Spinal cord (tissue), 10 donors: ENCODE data around the gene OR8G5. TPM values are rescaled to one million over a fixed set of nuclear protein-coding genes. Genes with fewer than 3 reads are reported as not detected.
A peak's percentile ranks its signal among the peaks of the same experiment; 100 is the strongest.
"Not testable (repeated sequence)": the region's sequence is repeated elsewhere in the genome, so short reads cannot be mapped to it uniquely, and the experiment has no call there.

Source experiments
- DNase-seq, 6 donors: peaks; one replicate each; pipeline versions ENCODE4 v3.0.0 to v3.0.0-alpha.2; 2013 to 2015; ENCODE audit warnings: low spot score in 6 of 6, low read depth in 4 of 6
- H3K27ac ChIP-seq: one replicate; pipeline ENCODE4 v1.5.1; 2013; ENCODE audit warnings: low read depth, low read length, control low read depth
- H3K27me3 ChIP-seq: one replicate; pipeline ENCODE4 v1.6.1; 2013; ENCODE audit warnings: low read length; ENCODE audit not compliant: control insufficient read depth, insufficient read depth
- H3K36me3 ChIP-seq: one replicate; pipeline ENCODE4 v1.6.1; 2013; ENCODE audit warnings: low read length; ENCODE audit not compliant: control insufficient read depth, insufficient read depth
- H3K4me1 ChIP-seq: one replicate; pipeline ENCODE4 v1.6.1; 2013; ENCODE audit warnings: low read length; ENCODE audit not compliant: control insufficient read depth, insufficient read depth
- H3K4me3 ChIP-seq: one replicate; pipeline ENCODE4 v1.5.1; 2013; ENCODE audit warnings: low read depth, low read length, control low read depth
- H3K9me3 ChIP-seq: one replicate; pipeline ENCODE4 v1.6.1; 2013; ENCODE audit warnings: low read length; ENCODE audit not compliant: control insufficient read depth, insufficient read depth
- WGBS: methylation state at CpG from one replicate; pipeline ENCODE4 v1.1.5; 2013; ENCODE audit warnings: missing lambda C conversion rate; ENCODE audit not compliant: insufficient coverage; 5-methylcytosine and 5-hydroxymethylcytosine counted together
- polyA plus RNA-seq, 2 donors: library from polyadenylated mRNA; unstranded; fragments of 120-200 nt; gene quantifications; one replicate each; pipeline ENCODE4 v1.2.1, GENCODE V29; 2013; ENCODE audit not compliant: insufficient read length in 2 of 2
- total RNA-seq, 2 donors: library from RNA; depleted of rRNA in 1 of 2; stranded (reverse); fragments of 120-200 nt in 1 of 2; fragments of >200 nt in 1 of 2; gene quantifications; one replicate each; pipeline versions ENCODE4 v1.2.3 to v1.2.4, GENCODE V29; 2013 to 2014
- donor health status: healthy.

The OR8G5 gene
- total and polyA plus RNA-seq, 4 donors: not detected

DNA sequence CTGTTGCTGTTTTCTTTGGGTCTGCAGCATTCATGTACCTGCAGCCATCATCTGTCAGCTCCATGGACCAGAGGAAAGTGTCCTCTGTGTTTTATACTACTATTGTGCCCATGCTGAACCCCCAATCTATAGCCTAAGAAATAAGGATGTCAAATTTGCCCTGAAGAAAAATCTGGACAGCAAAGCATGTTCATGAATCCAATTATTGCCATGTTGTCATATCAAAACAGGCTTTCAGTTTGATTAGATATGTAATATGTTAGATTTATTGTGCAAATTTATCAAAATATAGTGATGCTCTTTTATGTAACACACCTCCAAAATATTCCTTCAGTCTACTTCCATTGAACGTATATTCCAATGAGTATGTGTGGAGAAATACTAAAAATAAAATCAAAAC is 30.7 kb upstream of the OR8G5 start:
- WGBS: no CpG with 5 or more reads among the region's 1 CpG
- H3K9me3 ChIP-seq: no peaks in the 10 kb centered on the region

DNA sequence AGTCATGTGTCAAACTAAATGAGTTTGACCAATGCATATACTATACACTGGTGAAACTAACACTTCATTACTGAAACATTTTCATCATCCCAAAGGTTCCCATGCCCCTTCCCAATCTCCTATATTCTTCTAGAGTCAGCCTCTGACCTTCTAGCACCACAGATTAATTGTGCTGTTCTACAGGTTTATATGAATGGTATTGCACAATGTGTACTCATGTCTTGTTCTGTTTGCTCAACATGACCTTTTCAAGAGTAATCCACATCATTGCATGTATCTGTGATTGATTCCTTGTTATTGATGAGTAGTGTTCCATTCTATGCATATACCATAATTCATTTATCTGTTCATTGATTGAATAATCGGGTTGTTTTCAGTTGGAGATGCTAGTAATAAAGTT is 22.8 kb upstream of the OR8G5 start:
- no CpG with 5 or more reads among the region's 1 CpG for WGBS
- no peaks in the 10 kb centered on the region for H3K4me1 ChIP-seq

More for the DNA sequence above, 30.7 kb upstream of the OR8G5 start:
- DNase-seq: no peak
- Histone ChIP-seq H3K27ac (no peak overlapping the region), H3K27me3 (no peaks in the 10 kb centered on the region), H3K4me1 (no peaks in the 10 kb centered on the region), H3K36me3 (no peaks in the 10 kb centered on the region), H3K4me3 (no peak overlapping the region)

DNA sequence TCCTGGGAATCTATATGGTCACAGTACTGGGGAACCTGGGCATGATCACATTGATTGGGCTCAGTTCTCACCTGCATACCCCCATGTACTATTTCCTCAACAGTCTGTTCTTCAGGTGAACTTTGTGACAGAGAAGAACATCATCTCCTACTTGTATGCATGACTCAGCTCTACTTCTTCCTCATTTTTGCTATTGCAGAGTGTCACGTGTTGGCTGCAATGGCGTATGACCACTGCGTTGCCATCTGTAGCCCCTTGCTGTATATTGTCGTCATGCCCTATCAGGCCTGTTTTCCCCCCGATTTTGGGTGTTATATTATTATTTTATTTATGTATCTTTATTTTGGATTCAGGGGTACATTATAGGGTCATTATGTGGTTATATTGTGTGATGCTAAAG is 17.7 kb upstream of the OR8G5 start:
- H3K9me3 ChIP-seq: no peaks in the 10 kb centered on the region
- no peak for DNase-seq
- H3K4me3 ChIP-seq: no peak overlapping the region
- no peaks in the 10 kb centered on the region for H3K36me3 ChIP-seq
- WGBS: no CpG with 5 or more reads among the region's 5 CpGs
- no peaks in the 10 kb centered on the region for H3K27me3 ChIP-seq
- H3K4me1 ChIP-seq: no peaks in the 10 kb centered on the region
- no peak overlapping the region for H3K27ac ChIP-seq

More for the DNA sequence above, 22.8 kb upstream of the OR8G5 start:
- no peak overlapping the region for H3K4me3 ChIP-seq
- H3K36me3 ChIP-seq: no peaks in the 10 kb centered on the region
- no peak for DNase-seq
- no peaks in the 10 kb centered on the region for H3K27me3 ChIP-seq
- no peak overlapping the region for H3K27ac ChIP-seq
- no peaks in the 10 kb centered on the region for H3K9me3 ChIP-seq

DNA sequence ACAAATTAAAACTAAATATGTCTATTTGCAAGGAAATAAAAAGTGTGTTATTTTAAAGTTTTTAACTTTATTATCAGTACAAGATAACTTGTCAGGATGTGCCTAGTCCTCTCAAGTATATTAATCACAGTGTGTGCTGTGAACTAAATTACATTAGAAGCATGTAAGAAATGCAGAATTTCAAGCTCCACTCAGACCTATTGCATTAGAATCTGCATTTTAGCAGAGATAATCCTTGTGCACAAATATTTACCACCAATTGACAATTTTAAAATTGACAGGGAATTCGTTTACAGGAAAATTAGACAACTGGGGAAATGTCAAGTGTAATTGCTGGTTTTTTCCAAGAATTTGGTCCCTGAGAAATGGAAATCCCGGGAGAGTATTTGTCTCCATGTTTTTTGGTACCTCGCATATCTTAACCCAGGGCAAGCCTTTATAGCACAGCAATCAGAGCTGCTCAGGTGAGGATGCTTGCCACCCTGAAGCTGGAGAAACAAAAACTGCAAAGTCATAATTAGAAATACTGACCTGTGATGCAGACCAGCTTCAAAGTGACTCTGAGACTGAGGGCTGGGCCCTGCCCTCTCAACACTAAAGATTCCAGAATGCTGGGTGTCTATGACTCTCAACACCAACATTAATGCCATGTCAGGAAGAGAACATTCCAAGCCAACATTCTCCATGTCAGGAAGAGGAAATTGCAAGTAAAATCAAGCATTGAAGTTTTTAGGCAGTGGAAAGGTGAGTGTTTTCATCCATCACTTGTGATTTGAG is 15.4 kb upstream of the OR8G5 start, which contains the start of gene OR8G1:
Gene OR8G1 (plus strand): TSS at position 475 of the 777 bp plus-strand sequence. CDS start 8,581 bp downstream, outside the sequence.
- H3K27ac ChIP-seq: no peak within 1 kb of the TSS
- H3K36me3 ChIP-seq: no peaks in the 10 kb centered on the region
- no peak for DNase-seq
- H3K4me3 ChIP-seq: no peak within 1 kb of the TSS
- no peaks in the 10 kb centered on the region for H3K9me3 ChIP-seq
- H3K27me3 ChIP-seq: no peaks in the 10 kb centered on the region
- no peaks in the 10 kb centered on the region for H3K4me1 ChIP-seq
- whole genome bisulfite sequencing: 96% methylated on average over 2 of the region's 3 CpGs

DNA sequence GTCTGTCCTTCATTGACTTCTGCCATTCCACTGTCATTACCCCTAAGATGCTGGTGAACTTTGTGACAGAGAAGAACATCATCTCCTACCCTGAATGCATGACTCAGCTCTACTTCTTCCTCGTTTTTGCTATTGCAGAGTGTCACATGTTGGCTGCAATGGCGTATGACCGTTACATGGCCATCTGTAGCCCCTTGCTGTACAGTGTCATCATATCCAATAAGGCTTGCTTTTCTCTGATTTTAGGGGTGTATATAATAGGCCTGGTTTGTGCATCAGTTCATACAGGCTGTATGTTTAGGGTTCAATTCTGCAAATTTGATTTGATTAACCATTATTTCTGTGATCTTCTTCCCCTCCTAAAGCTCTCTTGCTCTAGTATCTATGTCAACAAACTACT is 6.3 kb upstream of the OR8G5 start:
- H3K4me3 ChIP-seq, H3K27ac ChIP-seq, H3K9me3 ChIP-seq, DNase-seq, H3K27me3 ChIP-seq, H3K4me1 ChIP-seq, H3K36me3 ChIP-seq: not testable (repeated sequence)
- WGBS: no CpG with 5 or more reads among the region's 3 CpGs

DNA sequence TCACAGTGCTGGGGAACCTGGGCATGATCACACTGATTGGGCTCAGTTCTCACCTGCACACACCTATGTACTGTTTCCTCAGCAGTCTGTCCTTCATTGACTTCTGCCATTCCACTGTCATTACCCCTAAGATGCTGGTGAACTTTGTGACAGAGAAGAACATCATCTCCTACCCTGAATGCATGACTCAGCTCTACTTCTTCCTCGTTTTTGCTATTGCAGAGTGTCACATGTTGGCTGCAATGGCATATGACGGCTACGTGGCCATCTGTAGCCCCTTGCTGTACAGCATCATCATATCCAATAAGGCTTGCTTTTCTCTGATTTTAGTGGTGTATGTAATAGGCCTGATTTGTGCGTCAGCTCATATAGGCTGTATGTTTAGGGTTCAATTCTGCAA is 8.9 kb downstream of the OR8G5 start:
- not testable (repeated sequence) for DNase-seq, H3K27me3 ChIP-seq, H3K36me3 ChIP-seq, H3K9me3 ChIP-seq, H3K4me1 ChIP-seq, H3K27ac ChIP-seq, H3K4me3 ChIP-seq
- no CpG with 5 or more reads among the region's 4 CpGs for WGBS

DNA sequence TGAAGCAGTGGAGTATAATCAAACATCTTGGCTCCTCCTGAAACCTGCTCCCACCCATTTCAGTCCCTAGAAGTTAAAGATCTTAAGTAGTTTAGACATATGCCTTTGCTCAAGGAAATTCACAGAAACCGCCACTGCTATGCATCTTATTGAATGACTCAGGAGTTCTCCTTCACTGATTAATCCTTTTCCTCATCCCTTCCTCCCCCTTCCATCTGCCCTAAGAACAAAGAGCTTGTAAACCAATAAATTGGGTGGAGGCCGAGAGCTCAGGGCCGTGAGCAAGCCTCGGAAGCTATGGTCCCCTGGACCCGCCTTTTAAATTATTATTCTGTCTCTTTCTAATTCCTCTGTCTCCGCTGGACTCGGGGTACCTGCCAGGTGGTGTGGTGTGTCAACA is 14.7 kb downstream of the OR8G5 start:
- H3K27me3 ChIP-seq, H3K4me1 ChIP-seq, H3K27ac ChIP-seq, H3K4me3 ChIP-seq, DNase-seq, H3K9me3 ChIP-seq, H3K36me3 ChIP-seq: not testable (repeated sequence)
- WGBS: 83% methylated on average over 1 of the region's 7 CpGs

DNA sequence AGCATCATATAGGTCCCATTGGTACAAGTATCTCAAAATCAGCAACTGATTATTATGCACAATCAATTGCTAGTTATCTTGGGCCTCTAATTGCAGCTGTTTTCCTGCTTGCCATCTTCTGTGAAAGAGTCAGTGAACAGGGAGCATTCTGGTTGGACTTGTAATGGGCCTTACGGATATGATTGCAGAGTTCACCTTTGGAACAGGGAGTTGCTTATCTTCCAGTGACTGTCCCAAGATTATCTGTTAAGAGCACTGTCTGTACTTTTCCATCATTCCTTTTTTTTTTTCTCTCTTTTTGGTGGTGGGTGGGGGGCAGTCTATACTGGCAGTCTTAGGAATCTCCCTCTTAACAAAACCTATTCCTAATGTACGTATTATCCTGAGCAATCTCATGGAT is 17.8 kb downstream of the OR8G5 start:
- no peak overlapping the region for H3K4me3 ChIP-seq
- peak in 1 of 6 donors; percentile 14 for DNase-seq
- no CpG with 5 or more reads among the region's 2 CpGs for WGBS
- H3K27me3 ChIP-seq: no peaks in the 10 kb centered on the region
- H3K36me3 ChIP-seq: no peaks in the 10 kb centered on the region
- H3K4me1 ChIP-seq: no peaks in the 10 kb centered on the region
- no peak overlapping the region for H3K27ac ChIP-seq
- H3K9me3 ChIP-seq: no peaks in the 10 kb centered on the region

DNA sequence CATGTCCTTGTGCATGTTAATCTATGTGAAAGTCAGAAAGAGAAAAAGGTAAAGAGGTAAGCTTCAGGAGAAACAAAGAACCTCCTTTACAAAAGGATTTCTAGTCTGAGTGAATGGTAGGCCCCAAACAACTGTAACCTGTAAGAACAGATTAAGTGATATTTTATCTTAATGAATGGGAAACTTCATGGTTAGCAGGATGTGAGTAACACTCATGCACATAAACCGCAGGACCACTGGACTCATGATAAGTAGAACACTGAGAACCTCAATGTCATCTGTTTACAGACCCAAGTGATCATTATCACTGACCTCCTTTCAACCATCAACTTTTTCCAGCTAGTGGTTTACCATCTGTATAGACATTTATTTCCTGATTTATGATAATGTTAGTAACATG is 19.9 kb downstream of the OR8G5 start:
- no peak for DNase-seq
- Histone ChIP-seq H3K4me1 (no peaks in the 10 kb centered on the region), H3K27me3 (no peaks in the 10 kb centered on the region), H3K4me3 (no peak overlapping the region), H3K27ac (no peak overlapping the region), H3K9me3 (no peaks in the 10 kb centered on the region), H3K36me3 (no peaks in the 10 kb centered on the region)
- WGBS: no CpG with 5 or more reads among the region's 1 CpG

DNA sequence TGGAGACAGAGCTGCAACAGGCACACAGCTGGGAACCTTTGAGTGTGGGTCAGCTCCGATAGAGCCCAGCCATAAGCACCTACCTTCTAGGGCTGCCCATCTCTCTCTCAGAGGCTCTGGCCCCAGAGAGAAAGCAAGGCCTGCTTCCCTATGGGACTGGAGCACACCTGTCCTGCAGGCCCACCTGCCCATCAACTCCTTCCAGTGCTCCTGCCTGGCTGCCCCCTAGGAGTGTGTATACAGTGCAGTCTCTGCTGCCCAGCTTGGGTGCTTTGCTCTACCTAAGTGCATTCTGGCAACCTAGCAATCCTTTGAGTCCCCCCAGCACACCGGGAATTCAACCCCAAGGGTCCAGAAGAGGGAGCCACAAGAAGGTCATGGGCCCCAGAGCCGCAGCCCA is 21.0 kb downstream of the OR8G5 start:
- Histone ChIP-seq H3K27ac (no peak overlapping the region), H3K36me3 (no peaks in the 10 kb centered on the region), H3K4me3 (no peak overlapping the region), H3K4me1 (no peaks in the 10 kb centered on the region), H3K27me3 (no peaks in the 10 kb centered on the region), H3K9me3 (no peaks in the 10 kb centered on the region)
- 92% methylated on average over 3 of the region's 3 CpGs for WGBS
- DNase-seq: no peak
